PC-9 (cell line): Measurements from ENCODE around the gene PIAS1. TPM values are rescaled to one million over a fixed set of nuclear protein-coding genes. Genes with fewer than 3 reads are reported as not detected.

Source experiments
- BruUV-seq: library from RNA; stranded (reverse); fragments of 400-500 nt; replicated peaks from 2 replicates; lab custom pipeline; 2021; lab: Mats Ljungman, UMichigan
- CTCF ChIA-PET: fragments of 300-600 bp; sonication (Branson Sonifier 250); formaldehyde crosslinking; loops from one replicate; lab custom pipeline; 2022; ENCODE audit warnings: antibody characterized with exemption; lab: Charles Lee
- POLR2A ChIA-PET: fragments of 300-600 bp; sonication (Branson Sonifier 250); formaldehyde crosslinking; loops from one replicate; lab custom pipeline; 2022; ENCODE audit warnings: antibody characterized with exemption; ENCODE audit not compliant: unreplicated experiment; lab: Charles Lee
- DNase-seq, 2 experiments: peaks; one replicate each; pipeline versions ENCODE4 v3.0.0 to v3.0.0-alpha.2; 2015 to 2022; ENCODE audit warnings: mixed read lengths in 1 of 2
- H2AFZ ChIP-seq: fragments of 200-600 bp; sonication (generic); 2 replicates; pipeline ENCODE4 v1.8.1; 2017; ENCODE audit warnings: antibody characterized with exemption
- H3F3A ChIP-seq: fragments of 200-600 bp; sonication (generic); 2 replicates; pipeline ENCODE4 v1.8.1; 2017; ENCODE audit warnings: antibody characterized with exemption, mild to moderate bottlenecking, low read depth; ENCODE audit not compliant: insufficient read depth
- H3K27ac ChIP-seq: fragments of 200-600 bp; sonication (generic); 2 replicates; pipeline ENCODE4 v1.6.1; 2016; ENCODE audit warnings: mixed run types
- H3K27me3 ChIP-seq: fragments of 200-600 bp; sonication (generic); 2 replicates; pipeline ENCODE4 v1.6.1; 2016; ENCODE audit warnings: low read depth, mixed run types; ENCODE audit not compliant: insufficient read depth
- H3K36me3 ChIP-seq: fragments of 200-600 bp; sonication (generic); 2 replicates; pipeline ENCODE4 v1.6.1; 2016; ENCODE audit warnings: low read depth, mixed run types
- H3K4me1 ChIP-seq: fragments of 200-600 bp; sonication (generic); replicated peaks from 2 replicates; pipeline ENCODE4 v1.6.1; 2016; ENCODE audit warnings: mixed run types; ENCODE audit not compliant: insufficient read depth
- H3K4me2 ChIP-seq: fragments of 200-600 bp; sonication (generic); 2 replicates; pipeline ENCODE4 v1.6.1; 2017; ENCODE audit warnings: mixed run types
- H3K4me3 ChIP-seq: fragments of 200-600 bp; sonication (generic); 2 replicates; pipeline ENCODE4 v1.6.1; 2016; ENCODE audit warnings: mixed run types
- H3K79me2 ChIP-seq: fragments of 200-600 bp; sonication (generic); 2 replicates; pipeline ENCODE4 v1.6.1; 2017; ENCODE audit warnings: low read depth, mixed run types
- H3K9me2 ChIP-seq: fragments of 200-600 bp; sonication (generic); 2 replicates; pipeline ENCODE4 v1.8.1; 2017; ENCODE audit warnings: mild to moderate bottlenecking; ENCODE audit not compliant: insufficient read depth
- H3K9me3 ChIP-seq: fragments of 200-600 bp; sonication (generic); 2 replicates; pipeline ENCODE4 v1.8.1; 2016; ENCODE audit warnings: low read depth; ENCODE audit not compliant: insufficient read depth
- H4K20me1 ChIP-seq: fragments of 200-600 bp; sonication (generic); 2 replicates; pipeline ENCODE4 v1.8.1; 2017; ENCODE audit not compliant: insufficient read depth
- CTCF ChIP-seq: fragments of 200-600 bp; sonication (generic); conservative IDR thresholded peaks from 2 replicates; pipeline ENCODE4 v1.6.1; 2017; ENCODE audit warnings: mixed run types, antibody characterized with exemption, mild to moderate bottlenecking, moderate library complexity
- EZH2 ChIP-seq: fragments of 200-600 bp; sonication (generic); IDR thresholded peaks from 2 replicates; pipeline ENCODE4 v1.8.0; 2017; ENCODE audit warnings: antibody characterized with exemption, low read depth
- intact Hi-C: fragments of 100-400 bp; cut with micrococcal nuclease; formaldehyde crosslinking; loops from one replicate; pipeline ENCODE4 v1.10.0; 2022; ENCODE audit not compliant: unreplicated experiment
- total RNA-seq: library from RNA; stranded (reverse); gene quantifications from 2 replicates; pipeline ENCODE4 v1.2.3, GENCODE V29; 2021

PIAS1 gene
- total RNA-seq, 1 experiment from 2014 or later: 42.5 TPM

GRCh38 chr15:68113751-68114150 is 59.6 kb downstream of the PIAS1 start:
- CTCF ChIA-PET: interaction anchor here (0.6 kb wide), 2 partner anchors 236 to 310 kb away, joined by 3 to 8 read pairs; no protein-coding TSS in a partner anchor

GRCh38 chr15:68114356-68114755 is 60.2 kb downstream of the PIAS1 start:
- intact Hi-C loops: no loop called here
- DNase-seq: no peak
- Histone ChIP-seq H3K79me2 (peaks cover 36% of the 10 kb centered on the region), H3K36me3 (no peaks in the 10 kb centered on the region), H3K4me3 (no peak overlapping the region), H3K27me3 (no peaks in the 10 kb centered on the region), H4K20me1 (peaks cover 5% of the 10 kb centered on the region), H3K9me2 (no peaks in the 10 kb centered on the region), H3K4me1 (no peaks in the 10 kb centered on the region), H3K27ac (no peak overlapping the region), H3F3A (no peaks in the 10 kb centered on the region), H2AFZ (no peak overlapping the region), H3K9me3 (no peaks in the 10 kb centered on the region), H3K4me2 (peak overlapping the region; percentile 28; the same call in 1 of the 2 replicates)
- TF ChIP-seq CTCF: no peak
- no peak for TF ChIP-seq EZH2
- POLR2A ChIA-PET: interaction anchor here (0.6 kb wide), 1 partner anchor 485 kb away, joined by 8 read pairs; no protein-coding TSS in a partner anchor
- BruUV-seq: no TSS peak
- CTCF ChIA-PET: no interaction called here

More at GRCh38 chr15:68113751-68114150, 59.6 kb downstream of the PIAS1 start:
- POLR2A ChIA-PET: interaction anchor here (0.7 kb wide), 1 partner anchor 192 kb away, joined by 3 read pairs; no protein-coding TSS in a partner anchor
- intact Hi-C loops: no loop called here
- Histone ChIP-seq H3K27me3 (no peaks in the 10 kb centered on the region), H3F3A (no peaks in the 10 kb centered on the region), H4K20me1 (peaks cover 5% of the 10 kb centered on the region), H2AFZ (no peak overlapping the region), H3K4me2 (peak overlapping the region; percentile 28; the same call in 1 of the 2 replicates), H3K9me3 (no peaks in the 10 kb centered on the region), H3K4me1 (no peaks in the 10 kb centered on the region), H3K79me2 (peaks cover 35% of the 10 kb centered on the region), H3K4me3 (no peak overlapping the region), H3K27ac (no peak overlapping the region), H3K36me3 (no peaks in the 10 kb centered on the region), H3K9me2 (no peaks in the 10 kb centered on the region)
- DNase-seq: no peak
- TF ChIP-seq EZH2 (no peak), CTCF (no peak)
- BruUV-seq: no TSS peak

- Histone ChIP-seq H3F3A (no peaks in the 10 kb centered on the region), H3K9me3 (no peaks in the 10 kb centered on the region), H4K20me1 (peaks cover 5% of the 10 kb centered on the region), H3K9me2 (no peaks in the 10 kb centered on the region), H3K79me2 (peaks cover 37% of the 10 kb centered on the region), H3K27ac (no peak overlapping the region), H3K4me2 (no peak overlapping the region), H3K27me3 (no peaks in the 10 kb centered on the region), H2AFZ (no peak overlapping the region), H3K36me3 (no peaks in the 10 kb centered on the region), H3K4me3 (no peak overlapping the region), H3K4me1 (no peaks in the 10 kb centered on the region)
- no peak for DNase-seq
- TF ChIP-seq EZH2: no peak
- no peak for TF ChIP-seq CTCF
- POLR2A ChIA-PET: no interaction called here
- intact Hi-C loops: no loop called here
- CTCF ChIA-PET: no interaction called here
- no TSS peak for BruUV-seq
Observed at GRCh38 chr15:68114840-68115239, 60.7 kb downstream of the PIAS1 start.
